Fibroblast of villous mesenchyme (primary cell): Measurements from ENCODE around the gene BRSK1. TPM values are rescaled to one million over a fixed set of nuclear protein-coding genes. Genes with fewer than 3 reads are reported as not detected.

Experiments
- DNase-seq: peaks from one replicate; pipeline ENCODE4 v3.0.0-alpha.2; 2010; ENCODE audit warnings: low read depth
- H3K4me3 ChIP-seq: 2 replicates; pipeline ENCODE4 v1.5.1; 2011; ENCODE audit warnings: low read depth, mild to moderate bottlenecking, low read length
- total RNA-seq: library from RNA; depleted of rRNA; stranded (reverse); fragments of >200 nt; gene quantifications from 2 replicates; pipeline ENCODE4 v1.2.3, GENCODE V29; 2012
- TF ChIP-seq, protein P1 (sequence below): IDR thresholded peaks from 2 replicates; pipeline ENCODE4 v1.5.1; 2012; ENCODE audit warnings: low read depth, mild to moderate bottlenecking, low read length; ENCODE audit not compliant: insufficient read depth

Gene BRSK1
- 5.6 and 6.1 TPM in 2 replicates for total RNA-seq

DNA sequence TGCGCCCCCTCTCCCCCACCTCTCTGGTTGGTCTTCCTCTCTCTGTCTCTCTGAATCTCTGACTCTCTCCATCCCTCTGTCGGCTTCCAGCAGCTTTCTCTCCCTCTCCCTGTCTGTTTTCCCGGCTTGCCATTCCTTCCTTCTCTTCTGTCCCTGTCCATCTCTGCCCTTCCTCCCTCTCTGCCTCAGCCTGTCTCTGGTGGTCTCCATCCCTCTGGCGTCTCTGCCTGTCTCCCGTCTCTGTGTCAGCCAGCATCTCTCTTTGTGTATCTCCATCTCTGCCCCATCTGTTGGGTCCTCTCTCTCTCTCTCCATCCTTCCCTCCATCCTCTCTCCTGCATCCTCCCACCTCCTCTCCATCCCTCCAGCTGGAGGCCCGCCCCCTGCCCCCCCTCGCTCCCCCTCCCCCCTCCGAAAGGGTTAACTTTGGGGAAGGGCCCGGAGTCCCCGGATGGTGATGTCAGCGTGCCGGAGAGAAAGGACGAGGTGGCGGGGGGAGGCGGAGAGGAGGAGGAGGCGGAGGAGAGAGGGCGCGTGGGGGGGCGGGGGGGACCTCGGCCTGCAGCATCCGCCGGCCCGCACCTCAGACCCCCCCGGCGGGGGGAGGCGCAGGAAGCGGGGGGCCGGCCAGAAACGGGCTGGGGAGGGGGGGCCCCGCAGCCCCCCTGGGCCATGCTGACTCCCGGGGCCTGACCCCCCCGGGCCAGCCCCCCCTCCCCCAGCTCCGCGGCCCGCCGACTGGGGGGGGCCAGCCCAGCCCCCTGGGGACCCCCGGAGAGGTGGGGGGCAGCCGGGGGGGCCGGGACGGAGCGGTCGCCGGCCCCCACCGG, at the start of gene BRSK1:
Gene BRSK1, plus strand, starts transcription at position 450 of the 830 bp plus-strand sequence. CDS start 446 bp downstream, outside the sequence.
- DNase-seq: peak; percentile 43
- TF ChIP-seq, protein P1, sequence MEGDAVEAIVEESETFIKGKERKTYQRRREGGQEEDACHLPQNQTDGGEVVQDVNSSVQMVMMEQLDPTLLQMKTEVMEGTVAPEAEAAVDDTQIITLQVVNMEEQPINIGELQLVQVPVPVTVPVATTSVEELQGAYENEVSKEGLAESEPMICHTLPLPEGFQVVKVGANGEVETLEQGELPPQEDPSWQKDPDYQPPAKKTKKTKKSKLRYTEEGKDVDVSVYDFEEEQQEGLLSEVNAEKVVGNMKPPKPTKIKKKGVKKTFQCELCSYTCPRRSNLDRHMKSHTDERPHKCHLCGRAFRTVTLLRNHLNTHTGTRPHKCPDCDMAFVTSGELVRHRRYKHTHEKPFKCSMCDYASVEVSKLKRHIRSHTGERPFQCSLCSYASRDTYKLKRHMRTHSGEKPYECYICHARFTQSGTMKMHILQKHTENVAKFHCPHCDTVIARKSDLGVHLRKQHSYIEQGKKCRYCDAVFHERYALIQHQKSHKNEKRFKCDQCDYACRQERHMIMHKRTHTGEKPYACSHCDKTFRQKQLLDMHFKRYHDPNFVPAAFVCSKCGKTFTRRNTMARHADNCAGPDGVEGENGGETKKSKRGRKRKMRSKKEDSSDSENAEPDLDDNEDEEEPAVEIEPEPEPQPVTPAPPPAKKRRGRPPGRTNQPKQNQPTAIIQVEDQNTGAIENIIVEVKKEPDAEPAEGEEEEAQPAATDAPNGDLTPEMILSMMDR: no peak
- H3K4me3 ChIP-seq: peak within 1 kb of the TSS; percentile 45

DNA sequence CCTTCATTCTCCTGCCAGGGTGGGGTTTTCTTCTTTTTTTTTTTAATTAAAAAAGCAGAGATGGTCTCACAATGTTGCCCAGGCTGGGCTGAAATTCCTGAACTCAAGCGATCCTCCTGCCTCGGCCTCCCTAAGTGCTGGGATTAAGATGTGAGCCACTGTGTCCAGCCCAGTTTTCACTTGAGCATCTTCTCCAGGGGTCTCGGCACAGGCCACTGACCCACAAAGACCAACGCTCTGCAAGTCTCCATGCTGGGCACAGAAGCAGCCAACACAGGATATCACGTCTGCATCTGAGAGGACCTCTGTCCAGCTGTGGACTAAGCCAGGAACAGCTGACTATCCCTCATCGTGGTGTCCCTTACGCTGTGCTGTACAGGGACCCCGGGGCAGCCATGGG, 45.8 kb upstream of the BRSK1 start:
- no peak for DNase-seq
- TF ChIP-seq, protein P1: no peak
- H3K4me3 ChIP-seq: no peak overlapping the region

DNA sequence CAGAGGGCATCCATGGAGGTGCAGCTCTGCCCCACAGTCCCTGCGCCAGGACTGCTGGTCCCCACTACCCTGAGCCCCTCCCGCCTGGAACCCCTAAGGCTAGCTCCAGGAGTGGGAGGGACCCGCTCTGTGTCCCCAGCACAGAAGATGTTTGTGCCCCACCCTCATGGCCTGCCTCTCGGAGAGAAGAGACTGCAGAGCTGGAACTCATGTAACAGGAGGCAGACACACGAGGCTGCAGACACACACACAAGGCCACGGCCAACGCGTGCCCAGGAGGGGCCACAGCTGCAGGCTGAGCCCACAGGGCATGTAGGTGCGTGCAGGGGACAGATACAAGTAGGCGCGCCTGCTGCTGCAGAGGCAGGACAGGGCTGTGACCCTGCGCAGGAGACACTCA, 44.8 kb upstream of the BRSK1 start:
- TF ChIP-seq, protein P1: no peak
- DNase-seq: no peak
- H3K4me3 ChIP-seq: no peak overlapping the region

DNA sequence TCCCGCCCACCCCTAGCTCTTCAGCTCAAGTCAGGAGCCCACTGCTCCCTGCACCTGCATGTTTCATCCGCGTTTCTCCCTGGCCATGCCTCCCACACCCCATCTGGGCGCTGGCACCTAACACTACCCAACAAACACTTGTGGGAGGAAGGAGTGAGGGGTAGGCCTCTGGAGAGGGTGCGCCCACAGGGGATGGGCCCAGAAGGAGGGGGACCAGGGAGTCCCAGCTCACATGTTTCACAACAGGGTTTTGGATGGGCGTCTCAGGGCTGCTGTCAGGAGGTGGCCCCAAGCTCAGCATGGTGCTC, 43.1 kb upstream of the BRSK1 start:
- TF ChIP-seq, protein P1: no peak
- H3K4me3 ChIP-seq: no peak overlapping the region
- DNase-seq: no peak

DNA sequence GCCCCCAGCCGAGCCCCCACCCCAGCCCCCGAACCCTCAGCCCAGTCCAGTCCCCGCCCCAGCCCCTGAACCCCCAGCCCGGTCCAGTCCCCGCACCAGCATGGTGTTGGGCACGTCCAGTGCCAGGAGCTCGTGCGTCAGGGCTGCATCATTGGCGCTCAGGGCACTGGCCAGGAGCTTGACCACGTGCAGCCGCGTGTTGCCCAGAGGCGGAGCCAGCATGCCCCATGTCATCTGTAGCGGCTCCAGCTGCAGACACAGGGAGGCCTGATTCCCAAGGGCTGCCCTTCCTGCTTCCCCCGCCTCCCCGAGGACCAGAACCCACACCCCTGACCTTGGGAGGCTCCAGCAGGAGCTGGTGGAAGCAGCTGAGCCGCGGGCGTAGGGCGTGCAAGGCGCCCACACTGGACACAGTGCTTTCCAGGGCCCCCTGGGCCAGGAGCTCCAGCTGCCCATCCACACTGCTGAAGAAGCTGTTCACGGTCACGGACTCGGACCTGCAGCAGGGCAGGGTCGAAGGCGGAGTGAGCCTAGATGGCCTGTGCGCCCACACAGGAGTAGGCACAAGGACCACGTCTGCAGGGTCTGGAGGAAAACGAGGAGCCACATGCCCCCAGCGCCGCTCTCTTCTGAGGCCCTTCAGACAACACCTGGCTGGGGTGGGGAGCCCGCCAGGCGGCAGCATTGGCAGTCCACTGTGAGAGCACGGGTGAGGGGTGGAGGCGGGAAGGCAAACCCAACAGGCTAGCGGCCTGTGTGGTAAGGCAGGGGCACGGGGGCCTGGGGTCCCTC, 42.5 kb upstream of the BRSK1 start:
- TF ChIP-seq, protein P1: no peak
- no peak overlapping the region for H3K4me3 ChIP-seq
- no peak for DNase-seq

DNA sequence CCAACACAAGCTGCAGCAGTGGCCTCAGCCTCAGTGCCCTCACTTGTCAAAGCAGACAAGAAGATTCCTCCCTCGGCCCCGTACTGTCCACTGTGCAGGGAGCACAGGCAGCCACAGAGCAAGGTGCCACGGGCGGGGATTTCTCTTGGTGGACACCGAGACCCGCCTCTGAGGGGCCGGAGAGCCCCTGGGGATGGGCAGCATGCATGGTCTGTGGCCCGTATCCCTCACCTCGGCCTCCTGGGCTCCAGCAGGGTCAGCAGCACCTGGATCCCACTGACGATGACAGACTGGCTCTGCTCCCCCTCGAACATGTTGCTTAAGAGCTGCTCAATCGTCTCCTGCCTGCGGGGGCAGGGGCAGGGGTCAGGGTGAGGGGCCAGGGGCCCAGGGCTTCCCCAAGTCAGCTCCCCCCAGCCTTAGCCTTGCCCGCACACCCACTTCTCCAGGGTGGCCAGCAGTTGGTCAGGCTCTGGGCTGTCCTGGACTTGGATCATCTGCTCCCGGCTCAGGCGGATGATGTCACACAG, 41.8 kb upstream of the BRSK1 start:
- no peak overlapping the region for H3K4me3 ChIP-seq
- TF ChIP-seq, protein P1: no peak
- no peak for DNase-seq
